Endothelial cell of umbilical vein (primary cell): ENCODE data around the gene OR10H1.
"Not testable (repeated sequence)": the region's sequence is repeated elsewhere in the genome, so short reads cannot be mapped to it uniquely, and the experiment has no call there.

Source experiments
- CTCF ChIP-seq, 2 donors: IDR thresholded peaks; 1 replicate in 1 of 2; 2 replicates in 1 of 2; pipeline ENCODE4 v1.5.1; 2011; ENCODE audit warnings: low read length in 2 of 2, mild to moderate bottlenecking in 2 of 2, moderate library complexity in 2 of 2, control low read depth in 1 of 2, inconsistent platforms in 1 of 2, low read depth in 1 of 2; ENCODE audit not compliant: insufficient read depth in 1 of 2; ENCODE audit errors: extremely low read depth in 1 of 2
- EZH2 ChIP-seq: IDR thresholded peaks from 2 replicates; pipeline ENCODE4 v1.6.1; 2012; ENCODE audit warnings: borderline replicate concordance, low read depth, mild to moderate bottlenecking, moderate library complexity, low read length, inconsistent platforms; ENCODE audit not compliant: severe bottlenecking
- GATA2 ChIP-seq: IDR thresholded peaks from 2 replicates; pipeline ENCODE4 v1.7.0; 2011; ENCODE audit warnings: low read depth, mild to moderate bottlenecking, moderate library complexity, mixed read lengths, low read length; ENCODE audit not compliant: insufficient read length, insufficient read depth
- POLR2A ChIP-seq: IDR thresholded peaks from 2 replicates; pipeline ENCODE4 v1.6.1; 2012; ENCODE audit warnings: low read depth, mild to moderate bottlenecking, control low read depth, low read length
- POLR2AphosphoS5 ChIP-seq: IDR thresholded peaks from 2 replicates; pipeline ENCODE4 v1.6.1; 2012; ENCODE audit warnings: low read depth, mild to moderate bottlenecking, control low read depth, low read length, moderate library complexity; ENCODE audit not compliant: insufficient read depth
- TF ChIP-seq, protein P1 (sequence below): IDR thresholded peaks from 2 replicates; pipeline ENCODE4 v1.6.1; 2011; ENCODE audit not compliant: insufficient read depth, insufficient read length

- not testable (repeated sequence) for TF ChIP-seq CTCF (IDR thresholded peaks at IDR 0.05; ENCODE audit: extremely low read depth in 1 of 2, insufficient read depth in 1 of 2, low read depth in 1 of 2, low read length in 2 of 2); GATA2; POLR2AphosphoS5; POLR2A; EZH2
- TF ChIP-seq, protein P1, sequence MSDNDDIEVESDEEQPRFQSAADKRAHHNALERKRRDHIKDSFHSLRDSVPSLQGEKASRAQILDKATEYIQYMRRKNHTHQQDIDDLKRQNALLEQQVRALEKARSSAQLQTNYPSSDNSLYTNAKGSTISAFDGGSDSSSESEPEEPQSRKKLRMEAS, result not testable (repeated sequence)
These were observed 21.2 kb downstream of the OR10H1 start for GRCh38 chr19:15794279-15794678.
